ENCODE measurements around the gene DAP3.

Gene DAP3

DNA sequence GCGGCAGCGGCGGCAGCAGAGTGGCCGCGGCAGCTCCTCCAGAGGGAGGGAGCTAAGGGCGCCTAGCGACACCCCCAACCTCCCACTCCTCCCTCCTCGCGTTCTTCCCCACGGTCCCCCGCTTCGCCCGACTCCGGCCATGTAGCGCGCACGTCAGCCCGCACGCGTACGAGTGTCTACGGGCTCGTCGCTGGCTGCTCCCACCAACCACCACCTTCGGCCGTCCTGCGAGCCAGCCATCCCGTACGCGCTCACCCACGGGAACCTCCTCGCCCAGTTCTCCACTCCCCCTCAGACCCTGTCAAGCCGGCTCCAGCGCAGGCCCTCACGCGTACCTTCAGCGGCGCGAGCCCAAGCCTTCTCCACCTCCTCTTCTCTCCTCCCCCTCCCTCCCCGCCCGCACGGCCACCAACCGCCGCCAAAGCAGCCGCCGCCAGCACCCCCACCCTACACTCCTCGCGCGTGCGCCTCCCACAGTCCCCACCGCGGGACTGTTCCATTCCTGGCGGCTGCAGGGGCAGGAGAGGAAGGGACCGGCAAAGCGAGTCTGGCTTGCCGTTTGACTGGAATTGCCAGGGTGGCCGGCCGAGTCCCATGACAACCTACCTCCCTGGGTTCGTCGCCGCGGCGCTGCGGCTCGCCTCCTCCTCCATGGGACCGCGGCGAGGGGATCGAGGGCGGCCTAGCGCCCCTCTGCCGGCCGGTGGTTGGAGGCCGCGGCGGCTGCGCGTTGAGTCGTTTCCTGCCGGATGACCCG is 389 bp upstream of the DAP3 start, which contains the start of gene YY1AP1 (continued):
- TF ChIP-seq, protein P1, sequence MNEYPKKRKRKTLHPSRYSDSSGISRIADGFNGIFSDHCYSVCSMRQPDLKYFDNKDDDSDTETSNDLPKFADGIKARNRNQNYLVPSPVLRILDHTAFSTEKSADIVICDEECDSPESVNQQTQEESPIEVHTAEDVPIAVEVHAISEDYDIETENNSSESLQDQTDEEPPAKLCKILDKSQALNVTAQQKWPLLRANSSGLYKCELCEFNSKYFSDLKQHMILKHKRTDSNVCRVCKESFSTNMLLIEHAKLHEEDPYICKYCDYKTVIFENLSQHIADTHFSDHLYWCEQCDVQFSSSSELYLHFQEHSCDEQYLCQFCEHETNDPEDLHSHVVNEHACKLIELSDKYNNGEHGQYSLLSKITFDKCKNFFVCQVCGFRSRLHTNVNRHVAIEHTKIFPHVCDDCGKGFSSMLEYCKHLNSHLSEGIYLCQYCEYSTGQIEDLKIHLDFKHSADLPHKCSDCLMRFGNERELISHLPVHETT (tag by site-specific recombination; IDR thresholded peaks at IDR 0.05) = peak; percentile 44; the same call in 1 of the 2 replicates
- TF ChIP-seq SP7 (tag by site-specific recombination; IDR thresholded peaks at IDR 0.05) (peak; percentile 91), BCL11B (tag by site-specific recombination; IDR thresholded peaks at IDR 0.05; ENCODE audit: low read depth) (0 out of 2 replicates have a peak, but pooled peaks have one; percentile 59), SCRT1 (tag by site-specific recombination; IDR thresholded peaks at IDR 0.05; ENCODE audit: borderline replicate concordance) (no peak), ZNF433 (tag by site-specific recombination; IDR thresholded peaks at IDR 0.05; ENCODE audit: low read depth) (no peak), ZNF658 (tag by site-specific recombination; IDR thresholded peaks at IDR 0.05) (no peak), HOXA7 (CRISPR knock-in tag; IDR thresholded peaks at IDR 0.05; ENCODE audit: borderline replicate concordance) (no peak), HOXC10 (CRISPR knock-in tag; IDR thresholded peaks at IDR 0.05) (no peak), ZNF114 (tag by site-specific recombination; IDR thresholded peaks at IDR 0.05) (no peak), KLF10 (tag by site-specific recombination; IDR thresholded peaks at IDR 0.05) (0 out of 2 replicates have a peak, but pooled peaks have one; percentile 46), SALL2 (tag by site-specific recombination; IDR thresholded peaks at IDR 0.05; ENCODE audit: borderline replicate concordance) (no peak), ZBTB1 (tag by site-specific recombination; IDR thresholded peaks at IDR 0.05) (no peak), ZNF792 (tag by site-specific recombination; IDR thresholded peaks at IDR 0.05) (peak; percentile 46; the same call in 1 of the 2 replicates), ZNF677 (tag by site-specific recombination; IDR thresholded peaks at IDR 0.05) (no peak), EGR2 (tag by site-specific recombination; IDR thresholded peaks at IDR 0.05; ENCODE audit: low read depth) (peak; percentile 98), ZNF341 (tag by site-specific recombination; IDR thresholded peaks at IDR 0.05; ENCODE audit: low read depth) (peak; percentile 98), ZNF2 (tag by site-specific recombination; IDR thresholded peaks at IDR 0.05) (peak; percentile 91)
- TF ChIP-seq, protein P2, sequence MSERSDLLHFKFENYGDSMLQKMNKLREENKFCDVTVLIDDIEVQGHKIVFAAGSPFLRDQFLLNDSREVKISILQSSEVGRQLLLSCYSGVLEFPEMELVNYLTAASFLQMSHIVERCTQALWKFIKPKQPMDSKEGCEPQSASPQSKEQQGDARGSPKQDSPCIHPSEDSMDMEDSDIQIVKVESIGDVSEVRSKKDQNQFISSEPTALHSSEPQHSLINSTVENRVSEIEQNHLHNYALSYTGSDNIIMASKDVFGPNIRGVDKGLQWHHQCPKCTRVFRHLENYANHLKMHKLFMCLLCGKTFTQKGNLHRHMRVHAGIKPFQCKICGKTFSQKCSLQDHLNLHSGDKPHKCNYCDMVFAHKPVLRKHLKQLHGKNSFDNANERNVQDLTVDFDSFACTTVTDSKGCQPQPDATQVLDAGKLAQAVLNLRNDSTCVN (tag by site-specific recombination; optimal IDR thresholded peaks at IDR 0.05) = peak; percentile 100
- TF ChIP-seq, protein P3, sequence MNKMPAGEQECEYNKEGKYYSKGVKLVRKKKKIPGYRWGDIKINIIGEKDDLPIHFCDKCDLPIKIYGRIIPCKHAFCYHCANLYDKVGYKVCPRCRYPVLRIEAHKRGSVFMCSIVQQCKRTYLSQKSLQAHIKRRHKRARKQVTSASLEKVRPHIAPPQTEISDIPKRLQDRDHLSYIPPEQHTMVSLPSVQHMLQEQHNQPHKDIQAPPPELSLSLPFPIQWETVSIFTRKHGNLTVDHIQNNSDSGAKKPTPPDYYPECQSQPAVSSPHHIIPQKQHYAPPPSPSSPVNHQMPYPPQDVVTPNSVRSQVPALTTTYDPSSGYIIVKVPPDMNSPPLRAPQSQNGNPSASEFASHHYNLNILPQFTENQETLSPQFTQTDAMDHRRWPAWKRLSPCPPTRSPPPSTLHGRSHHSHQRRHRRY (tag by site-specific recombination; IDR thresholded peaks at IDR 0.05) = peak; percentile 31; the same call in 1 of the 2 replicates

DNA sequence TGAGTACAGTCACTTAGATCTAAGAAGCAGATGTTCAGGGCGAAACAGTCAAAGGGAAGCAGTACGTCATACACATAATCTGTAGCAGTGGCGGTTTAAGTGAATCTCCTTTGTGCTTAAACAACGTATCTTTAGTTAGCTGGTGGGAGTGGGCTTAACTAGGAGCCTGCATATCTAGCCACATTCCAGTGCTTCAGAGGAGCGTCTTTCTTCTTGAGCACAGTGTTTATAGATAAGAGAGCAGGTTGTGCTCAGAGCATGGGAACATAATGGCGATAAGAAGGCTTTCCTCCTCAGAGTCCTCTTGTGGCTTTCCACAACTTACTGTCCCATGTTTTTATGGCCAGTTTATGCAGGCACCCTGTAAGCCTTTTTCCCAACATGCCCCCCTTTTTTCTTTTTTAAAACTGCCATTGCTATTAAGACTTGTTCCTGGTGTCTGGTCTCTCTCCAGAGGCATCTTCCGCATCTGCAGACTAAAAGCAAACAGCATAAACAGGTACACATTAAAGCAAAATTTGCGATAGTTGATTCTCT is 3.2 kb downstream of the DAP3 start:
- ChIA-PET CTCF (no interaction called here), POLR2A (no interaction called here)
- H3K36me3 ChIP-seq (ENCODE audit: control insufficient read depth in 2 of 2, insufficient read depth in 1 of 2, low read length in 2 of 2) = peaks cover 0 to 34% of the 10 kb centered on the region in 2 experiments; a peak in 1 of 3 replicates
- no peak overlapping the region for H3K4me3 ChIP-seq (ENCODE audit: low read depth, low read length)
- H3K4me1 ChIP-seq (ENCODE audit: control insufficient read depth, insufficient read depth, low read length) = no peaks in the 10 kb centered on the region
- no peaks in the 10 kb centered on the region for H3K9me3 ChIP-seq (ENCODE audit: control insufficient read depth, insufficient read depth, low read depth, low read length)
- no peak overlapping the region for H3K27ac ChIP-seq (ENCODE audit: extremely low read depth, low read depth, low read length)
- TF ChIP-seq ZNF510 (tag by site-specific recombination; IDR thresholded peaks at IDR 0.05; ENCODE audit: insufficient replicate concordance) (peak; percentile 42), KLF7 (tag by site-specific recombination; IDR thresholded peaks at IDR 0.05; ENCODE audit: borderline replicate concordance) (no peak), SETDB1 (IDR thresholded peaks at IDR 0.05; ENCODE audit: insufficient read length, low read length) (peak; percentile 49)
